RPMI8226 (cell line): ENCODE measurements around the gene NWD2.

Experiments used
- DNase-seq: peaks from one replicate; pipeline ENCODE4 v3.0.0-alpha.2; 2015

Gene NWD2

GRCh38 chr4:37279894-37280592 is 35.5 kb downstream of the NWD2 start:
- no peak for DNase-seq

GRCh38 chr4:37299468-37299867 is 54.9 kb downstream of the NWD2 start:
- DNase-seq = no peak

GRCh38 chr4:37304612-37305011 is 60.1 kb downstream of the NWD2 start:
- no peak for DNase-seq

GRCh38 chr4:37305984-37306383 is 61.4 kb downstream of the NWD2 start:
- no peak for DNase-seq

GRCh38 chr4:37317104-37317643 is 72.6 kb downstream of the NWD2 start:
- no peak for DNase-seq

- no peak for DNase-seq
Measured at GRCh38 chr4:37320513-37321235, 76.1 kb downstream of the NWD2 start.

- DNase-seq = no peak
Measured at GRCh38 chr4:37322122-37322521, 77.6 kb downstream of the NWD2 start.

- no peak for DNase-seq
Measured at GRCh38 chr4:37324546-37324945, 80.0 kb downstream of the NWD2 start.

GRCh38 chr4:37326852-37327251 is 82.3 kb downstream of the NWD2 start:
- no peak for DNase-seq

GRCh38 chr4:37338972-37339371 is 94.4 kb downstream of the NWD2 start:
- DNase-seq = no peak

GRCh38 chr4:37358748-37359147 is 114.2 kb downstream of the NWD2 start:
- DNase-seq = no peak

GRCh38 chr4:37359261-37359660 is 114.7 kb downstream of the NWD2 start:
- DNase-seq = no peak

- DNase-seq = no peak
Measured at GRCh38 chr4:37365888-37366287, 121.3 kb downstream of the NWD2 start.

GRCh38 chr4:37367901-37368300 is 123.4 kb downstream of the NWD2 start:
- DNase-seq = no peak

- no peak for DNase-seq
Measured at GRCh38 chr4:37370052-37370451, 125.5 kb downstream of the NWD2 start.

- no peak for DNase-seq
Measured at GRCh38 chr4:37381040-37381668, 136.6 kb downstream of the NWD2 start.

- DNase-seq = peak; percentile 38
Measured at GRCh38 chr4:37383579-37384229, 139.2 kb downstream of the NWD2 start.

GRCh38 chr4:37385424-37385823 is 140.9 kb downstream of the NWD2 start:
- DNase-seq = no peak

- DNase-seq = no peak
Measured at GRCh38 chr4:37388681-37389365, 144.3 kb downstream of the NWD2 start.

GRCh38 chr4:37389366-37389765 is 144.8 kb downstream of the NWD2 start:
- DNase-seq = no peak

- peak; percentile 44 for DNase-seq
Measured at GRCh38 chr4:37389967-37390580, 145.5 kb downstream of the NWD2 start.
